GM12878 (cell line): ENCODE results near the gene GALNT9. TPM values are rescaled to one million over a fixed set of nuclear protein-coding genes. Genes with fewer than 3 reads are reported as not detected.

ENCODE experiments used
- ATAC-seq: fragments of 200-7000 bp; cut with Tn5 transposase; 3 replicates; pipeline ENCODE4 v1.9.1; 2020; ENCODE audit warnings: mild to moderate bottlenecking, moderate library complexity
- BruUV-seq: library from RNA; stranded (reverse); fragments of 400-500 nt; replicated peaks from 2 replicates; lab custom pipeline; 2021; lab: Mats Ljungman, UMichigan
- CTCF ChIA-PET: fragments of 300-600 bp; sonication (Branson Sonifier 250); formaldehyde crosslinking; extraction: SDS; loops from one replicate; lab custom pipeline; 2021; ENCODE audit warnings: inconsistent platforms; lab: Yijun Ruan, JAX
- POLR2A ChIA-PET: fragments of 350-600 bp; formaldehyde crosslinking; extraction: SDS; loops from one replicate; lab custom pipeline; 2021; ENCODE audit warnings: inconsistent platforms; lab: Charles Lee
- RAD21 ChIA-PET: fragments of 300-600 bp; sonication (Branson Sonifier 250); formaldehyde crosslinking; loops from one replicate; lab custom pipeline; 2023; ENCODE audit warnings: antibody characterized with exemption; ENCODE audit not compliant: unreplicated experiment; lab: Charles Lee
- SMC1A ChIA-PET: fragments of 300-600 bp; sonication (Branson Sonifier 250); formaldehyde crosslinking; loops from one replicate; lab custom pipeline; 2023; ENCODE audit not compliant: unreplicated experiment, uncharacterized antibody; lab: Charles Lee
- DNase-seq: peaks from one replicate; pipeline ENCODE4 v3.0.0-alpha.2; 2011; ENCODE audit warnings: low read depth, low spot score
- FAIRE-seq: peaks from 3 replicates; lab custom pipeline; 2011; peaks lifted over from hg19 to GRCh38; lab: Jason Lieb, UNC
- H2AFZ ChIP-seq: 2 replicates; pipeline ENCODE4 v1.6.0; 2011; ENCODE audit warnings: low read depth, low read length, control low read depth; ENCODE audit not compliant: control insufficient read depth
- H3K27ac ChIP-seq: 2 replicates; pipeline ENCODE4 v1.5.1; 2011; ENCODE audit warnings: control low read depth; ENCODE audit not compliant: control insufficient read depth, insufficient read depth
- H3K27me3 ChIP-seq, 2 experiments: replicated peaks in 1 of 2; 2 replicates each; pipeline versions ENCODE4 v1.6.0 to v1.6.1; 2011; ENCODE audit warnings: low read length in 1 of 2; ENCODE audit not compliant: control insufficient read depth in 2 of 2, insufficient read depth in 2 of 2
- H3K36me3 ChIP-seq, 2 experiments: 2 replicates each; pipeline ENCODE4 v1.5.1; 2011; ENCODE audit warnings: low read length in 1 of 2; ENCODE audit not compliant: control insufficient read depth in 2 of 2, insufficient read depth in 2 of 2
- H3K4me1 ChIP-seq: 2 replicates; pipeline ENCODE4 v1.6.1; 2011; ENCODE audit warnings: mild to moderate bottlenecking, low read length, moderate library complexity, mixed read lengths; ENCODE audit not compliant: control insufficient read depth, insufficient read depth
- H3K4me2 ChIP-seq: 2 replicates; pipeline ENCODE4 v1.6.0; 2011; ENCODE audit warnings: control low read depth; ENCODE audit not compliant: control insufficient read depth, insufficient read depth
- H3K4me3 ChIP-seq: fragments of 200-600 bp; sonication (generic); 2 replicates; pipeline ENCODE4 v1.5.1; 2016
- H3K79me2 ChIP-seq: 2 replicates; pipeline ENCODE4 v1.6.0; 2011; ENCODE audit warnings: low read length; ENCODE audit not compliant: control insufficient read depth, insufficient read depth
- H3K9ac ChIP-seq: 2 replicates; pipeline ENCODE4 v1.8.0; 2011; ENCODE audit warnings: low read length, control low read depth, mixed read lengths; ENCODE audit not compliant: control insufficient read depth, insufficient read depth
- H3K9me3 ChIP-seq: replicated peaks from 3 replicates; pipeline ENCODE4 v1.5.1; 2011; ENCODE audit warnings: mild to moderate bottlenecking, low read length; ENCODE audit not compliant: control insufficient read depth, insufficient read depth
- H4K20me1 ChIP-seq: 2 replicates; pipeline ENCODE4 v1.6.0; 2011; ENCODE audit not compliant: control insufficient read depth, insufficient read depth
- ASH2L ChIP-seq: fragments of 300-600, 200-600 bp; sonication (generic); IDR thresholded peaks from 2 replicates; pipeline ENCODE4 v1.6.1; 2017; ENCODE audit warnings: low read depth, mild to moderate bottlenecking, borderline replicate concordance
- ATF3 ChIP-seq: IDR thresholded peaks from 2 replicates; pipeline ENCODE4 v1.6.1; 2011; ENCODE audit warnings: low read depth, mild to moderate bottlenecking, low read length, moderate library complexity, borderline replicate concordance; ENCODE audit errors: extremely low read depth
- CHD1 ChIP-seq: IDR thresholded peaks from 2 replicates; pipeline ENCODE4 v1.6.1; 2012; ENCODE audit warnings: low read depth, low read length, improper control_type of control experiment
- EZH2 ChIP-seq: IDR thresholded peaks from 2 replicates; pipeline ENCODE4 v1.6.1; 2012; ENCODE audit warnings: low read depth, mild to moderate bottlenecking, control low read depth, inconsistent platforms, low read length, borderline replicate concordance; ENCODE audit not compliant: control insufficient read depth
- FOXK2 ChIP-seq: fragments of 450-650 bp; IDR thresholded peaks from 2 replicates; pipeline ENCODE4 v1.6.1; 2017; ENCODE audit warnings: mild to moderate bottlenecking, moderate library complexity
- IRF5 ChIP-seq: fragments of 450-650 bp; IDR thresholded peaks from 2 replicates; pipeline ENCODE4 v1.6.1; 2017; ENCODE audit warnings: borderline replicate concordance
- NFXL1 ChIP-seq: fragments of 450-650 bp; IDR thresholded peaks from 2 replicates; pipeline ENCODE4 v1.6.1; 2017; ENCODE audit warnings: antibody characterized with exemption, mild to moderate bottlenecking, borderline replicate concordance
- NR2F1 ChIP-seq: fragments of 450-650 bp; conservative IDR thresholded peaks from 2 replicates; pipeline ENCODE4 v1.6.1; 2017; ENCODE audit warnings: mild to moderate bottlenecking
- PAX5 ChIP-seq: IDR thresholded peaks from 2 replicates; pipeline ENCODE4 v1.6.1; 2011; ENCODE audit warnings: low read depth, low read length, borderline replicate concordance
- RELA ChIP-seq: fragments of 450-650 bp; IDR thresholded peaks from 2 replicates; pipeline ENCODE4 v1.8.0; 2014; ENCODE audit warnings: borderline replicate concordance; ENCODE audit not compliant: partially characterized antibody
- SIN3A ChIP-seq: IDR thresholded peaks from 2 replicates; pipeline ENCODE4 v1.6.1; 2012; ENCODE audit warnings: low read depth, low read length, improper control_type of control experiment
- SIX5 ChIP-seq: IDR thresholded peaks from 2 replicates; pipeline ENCODE4 v1.6.1; 2011; ENCODE audit warnings: mild to moderate bottlenecking, low read depth, low read length, moderate library complexity; ENCODE audit not compliant: severe bottlenecking
- SMC3 ChIP-seq: IDR thresholded peaks from 2 replicates; pipeline ENCODE4 v1.6.1; 2011; ENCODE audit warnings: low read length, improper control_type of control experiment, borderline replicate concordance
- TBL1XR1 ChIP-seq: IDR thresholded peaks from 2 replicates; pipeline ENCODE4 v1.6.1; 2012; ENCODE audit warnings: low read depth, low read length, improper control_type of control experiment
- ZBTB11 ChIP-seq: fragments of 450-650 bp; formaldehyde crosslinking; IDR thresholded peaks from 2 replicates; pipeline ENCODE4 v1.5.0; 2022; ENCODE audit warnings: mild to moderate bottlenecking, missing genetic modification characterization
- ZBTB4 ChIP-seq: fragments of 450-650 bp; formaldehyde crosslinking; IDR thresholded peaks from 2 replicates; pipeline ENCODE4 v1.4.0; 2022; ENCODE audit warnings: mild to moderate bottlenecking, moderate library complexity
- ZNF217 ChIP-seq: fragments of 450-650 bp; IDR thresholded peaks from 2 replicates; pipeline ENCODE4 v1.6.1; 2017; ENCODE audit warnings: antibody characterized with exemption, mild to moderate bottlenecking
- WGBS: methylation state at CpG from one replicate; pipeline ENCODE4 v1.1.6; 2016; ENCODE audit warnings: low lambda C conversion rate; ENCODE audit not compliant: insufficient replicate concordance, insufficient coverage; ENCODE audit errors: missing lambda C conversion rate; 5-methylcytosine and 5-hydroxymethylcytosine counted together
- in situ Hi-C: fragments of 300-500 bp; cut with MboI; formaldehyde crosslinking; loops from 9 replicates; pipeline ENCODE4 v1.14.3; 2018; ENCODE audit warnings: mixed read lengths
- intact Hi-C: fragments of 100-400 bp; cut with micrococcal nuclease; formaldehyde crosslinking; loops from one replicate; pipeline ENCODE4 v1.14.2; 2022; ENCODE audit not compliant: unreplicated experiment
- polyA plus RNA-seq, 11 experiments: library from polyadenylated mRNA; depleted of rRNA in 4 of 11; unstranded in 6 of 11; stranded (reverse) in 5 of 11; fragments of >200 nt; fragmentation: Nextera tagmentation in 4 of 11; fragmentation: Illumina TruSeq in 1 of 11; extraction: Ambion mirVana in 4 of 11; extraction: Trizol in 1 of 11; gene quantifications; 1 replicate in 1 of 11; 2 replicates in 10 of 11; pipeline versions ENCODE4 v1.2.1 to v1.2.3, GENCODE V29; 2011 to 2016; ENCODE audit warnings: inconsistent platforms in 2 of 11, missing spikeins in 2 of 11, low read depth in 1 of 11
- total RNA-seq, 4 experiments: library from RNA; depleted of rRNA in 3 of 4; stranded (reverse); fragments of >200 nt in 3 of 4; fragmentation: Illumina TruSeq in 1 of 4; extraction: Trizol in 1 of 4; gene quantifications; 2 replicates each; pipeline versions ENCODE4 v1.2.1 to v1.2.3, GENCODE V29; 2013 to 2021

The GALNT9 gene
- total and polyA plus RNA-seq, 10 of the 15 experiments (the other 5 are each of a cell fraction or from before 2014, with no cell fraction given) = 0.04 TPM; not detected in 9

GRCh38 chr12:132176385-132176919, 152.9 kb downstream of the GALNT9 start:
- 37% methylated on average over 18 of the region's 19 CpGs for WGBS
- Histone ChIP-seq H3K4me1 (peaks cover 9% of the 10 kb centered on the region), H3K4me2 (no peak overlapping the region), H3K9me3 (no peaks in the 10 kb centered on the region), H3K4me3 (no peak overlapping the region), H3K27me3 (no peaks in the 10 kb centered on the region), H4K20me1 (no peaks in the 10 kb centered on the region), H3K27ac (no peak overlapping the region), H3K9ac (no peak overlapping the region), H3K79me2 (no peaks in the 10 kb centered on the region), H3K36me3 (no peaks in the 10 kb centered on the region), H2AFZ (no peak overlapping the region)
- ChIA-PET RAD21 (no interaction called here), SMC1A (no interaction called here), CTCF (no interaction called here), POLR2A (no interaction called here)
- in situ Hi-C loops = no loop called here
- intact Hi-C loops = no loop called here
- no peak for FAIRE-seq
- ATAC-seq = no peak
- DNase-seq = no peak
- BruUV-seq = no TSS peak
- TF ChIP-seq SIN3A = no peak
- TF ChIP-seq EZH2 = no peak
- no peak for TF ChIP-seq ATF3
- TF ChIP-seq ASH2L = no peak
- TF ChIP-seq SIX5 = no peak
- no peak for TF ChIP-seq TBL1XR1
- TF ChIP-seq PAX5 = no peak
- no peak for TF ChIP-seq ZBTB4
- TF ChIP-seq RELA = no peak
- TF ChIP-seq ZBTB11 = no peak
- no peak for TF ChIP-seq SMC3
- no peak for TF ChIP-seq CHD1
- no peak for TF ChIP-seq NR2F1
- TF ChIP-seq FOXK2 = no peak
- TF ChIP-seq NFXL1 = no peak
- no peak for TF ChIP-seq IRF5
- no peak for TF ChIP-seq ZNF217
